ENCODE data around the gene RUSC2. TPM values are rescaled to one million over a fixed set of nuclear protein-coding genes. Genes with fewer than 3 reads are reported as not detected.

Gene RUSC2
- total RNA-seq, 1 experiment from 2014 or later, result 10.7 TPM

GRCh38 chr9:35519692-35520363, 29.9 kb downstream of the RUSC2 start:
- H3K4me1 ChIP-seq (ENCODE audit: insufficient read depth, low read length), result peaks cover 65% of the 10 kb centered on the region
- H3K36me3 ChIP-seq (ENCODE audit: low read depth, low read length), result no peaks in the 10 kb centered on the region
- DNase-seq (no peak), ATAC-seq (no peak)
- H3K4me3 ChIP-seq (ENCODE audit: low read length), result peak overlapping the region; percentile 10; the same call in 1 of the 2 replicates
- H3K4me2 ChIP-seq (ENCODE audit: low read length), result peak overlapping the region; percentile 38
- peaks cover 6% of the 10 kb centered on the region for H3F3A ChIP-seq (ENCODE audit: low read length, unreplicated experiment)
- no peaks in the 10 kb centered on the region for H3K9me2 ChIP-seq (replicated peaks; ENCODE audit: low read length)
- CTCF ChIA-PET, result no interaction called here
- BruUV-seq (replicated peaks), result no TSS peak
- no peak overlapping the region for H3K9ac ChIP-seq (ENCODE audit: low read length)
- no peaks in the 10 kb centered on the region for H4K20me1 ChIP-seq (ENCODE audit: low read length)
- H2AFZ ChIP-seq (ENCODE audit: low read length), result no peak overlapping the region
- intact Hi-C loops (cut with micrococcal nuclease), result no loop called here
- no peaks in the 10 kb centered on the region for H3K27me3 ChIP-seq (ENCODE audit: low read length)
- peak overlapping the region; percentile 53 for H3K27ac ChIP-seq (ENCODE audit: low read length)
- POLR2A ChIA-PET (ENCODE audit: unreplicated experiment), result interaction anchor here (0.5 kb wide), 1 partner anchor 11 kb away, joined by 4 read pairs; no protein-coding TSS in a partner anchor
- peaks cover 52% of the 10 kb centered on the region for H3K79me2 ChIP-seq (ENCODE audit: low read length)
- TF ChIP-seq CTCF (conservative IDR thresholded peaks at IDR 0.05; ENCODE audit: low read depth, low read length) (no peak), EZH2 (IDR thresholded peaks at IDR 0.05; ENCODE audit: low read length, unreplicated experiment) (no peak), EZH2phosphoT487 (IDR thresholded peaks at IDR 0.05; ENCODE audit: borderline replicate concordance, low read length) (no peak)
- no peaks in the 10 kb centered on the region for H3K9me3 ChIP-seq (ENCODE audit: low read length)

GRCh38 chr9:35520364-35520710, 30.4 kb downstream of the RUSC2 start:
- ChIA-PET POLR2A (ENCODE audit: unreplicated experiment) (no interaction called here), CTCF (no interaction called here)
- peaks cover 6% of the 10 kb centered on the region for H3F3A ChIP-seq (ENCODE audit: low read length, unreplicated experiment)
- intact Hi-C loops (cut with micrococcal nuclease), result no loop called here
- no peaks in the 10 kb centered on the region for H4K20me1 ChIP-seq (ENCODE audit: low read length)
- no peak overlapping the region for H3K4me3 ChIP-seq (ENCODE audit: low read length)
- peaks cover 60% of the 10 kb centered on the region for H3K4me1 ChIP-seq (ENCODE audit: insufficient read depth, low read length)
- H3K9me2 ChIP-seq (replicated peaks; ENCODE audit: low read length), result no peaks in the 10 kb centered on the region
- H3K4me2 ChIP-seq (ENCODE audit: low read length), result peak overlapping the region; percentile 38
- H3K36me3 ChIP-seq (ENCODE audit: low read depth, low read length), result no peaks in the 10 kb centered on the region
- peaks cover 52% of the 10 kb centered on the region for H3K79me2 ChIP-seq (ENCODE audit: low read length)
- no peak overlapping the region for H2AFZ ChIP-seq (ENCODE audit: low read length)
- 0 out of 2 replicates have a peak overlapping the region, but pooled peaks have one; percentile 53 for H3K27ac ChIP-seq (ENCODE audit: low read length)
- no peaks in the 10 kb centered on the region for H3K27me3 ChIP-seq (ENCODE audit: low read length)
- no TSS peak for BruUV-seq (replicated peaks)
- DNase-seq, result no peak
- no peak overlapping the region for H3K9ac ChIP-seq (ENCODE audit: low read length)
- TF ChIP-seq CTCF (conservative IDR thresholded peaks at IDR 0.05; ENCODE audit: low read depth, low read length) (no peak), EZH2phosphoT487 (IDR thresholded peaks at IDR 0.05; ENCODE audit: borderline replicate concordance, low read length) (no peak), EZH2 (IDR thresholded peaks at IDR 0.05; ENCODE audit: low read length, unreplicated experiment) (no peak)
- no peak for ATAC-seq
- no peaks in the 10 kb centered on the region for H3K9me3 ChIP-seq (ENCODE audit: low read length)

- Histone ChIP-seq H3K27ac (ENCODE audit: low read length) (no peak overlapping the region), H2AFZ (ENCODE audit: low read length) (no peak overlapping the region)
- POLR2A ChIA-PET (ENCODE audit: unreplicated experiment), result no interaction called here
Measured at GRCh38 chr9:35521708-35522107, 31.8 kb downstream of the RUSC2 start.

More at GRCh38 chr9:35521708-35522107, 31.8 kb downstream of the RUSC2 start:
- H3K27me3 ChIP-seq (ENCODE audit: low read length), result no peaks in the 10 kb centered on the region
- intact Hi-C loops (cut with micrococcal nuclease), result no loop called here
- DNase-seq (no peak), ATAC-seq (no peak)
- H3K4me1 ChIP-seq (ENCODE audit: insufficient read depth, low read length), result peaks cover 53% of the 10 kb centered on the region
- peaks cover 6% of the 10 kb centered on the region for H3F3A ChIP-seq (ENCODE audit: low read length, unreplicated experiment)
- TF ChIP-seq CTCF (conservative IDR thresholded peaks at IDR 0.05; ENCODE audit: low read depth, low read length) (no peak), EZH2 (IDR thresholded peaks at IDR 0.05; ENCODE audit: low read length, unreplicated experiment) (no peak), EZH2phosphoT487 (IDR thresholded peaks at IDR 0.05; ENCODE audit: borderline replicate concordance, low read length) (no peak)
- H3K36me3 ChIP-seq (ENCODE audit: low read depth, low read length), result no peaks in the 10 kb centered on the region
- BruUV-seq (replicated peaks), result no TSS peak
- H3K9me3 ChIP-seq (ENCODE audit: low read length), result no peaks in the 10 kb centered on the region
- peaks cover 49% of the 10 kb centered on the region for H3K79me2 ChIP-seq (ENCODE audit: low read length)
- no peaks in the 10 kb centered on the region for H4K20me1 ChIP-seq (ENCODE audit: low read length)
- no peaks in the 10 kb centered on the region for H3K9me2 ChIP-seq (replicated peaks; ENCODE audit: low read length)
- no peak overlapping the region for H3K9ac ChIP-seq (ENCODE audit: low read length)
- H3K4me3 ChIP-seq (ENCODE audit: low read length), result no peak overlapping the region
- CTCF ChIA-PET, result no interaction called here
- H3K4me2 ChIP-seq (ENCODE audit: low read length), result no peak overlapping the region

All from PC-3 (cell line).